GM13977 (cell line): ENCODE measurements around the gene ACO2.

Source experiments
- DNase-seq: peaks from one replicate; pipeline ENCODE4 v3.0.0; 2012; ENCODE audit warnings: low spot score
- in situ Hi-C: fragments of 300-500 bp; cut with MboI; formaldehyde crosslinking; loops from one replicate; pipeline ENCODE4 v1.12.0; 2022; ENCODE audit warnings: low sequenced_read_pairs, low pct_unique_long_range_greater_than_20kb, mixed read lengths, inconsistent platforms; ENCODE audit not compliant: unreplicated experiment
- TF ChIP-seq, protein P1 (sequence below): IDR thresholded peaks from 2 replicates; pipeline ENCODE4 v1.5.1; 2012; ENCODE audit warnings: mild to moderate bottlenecking, control low read depth; ENCODE audit not compliant: insufficient read depth; ENCODE audit errors: extremely low read depth, missing control alignments

ACO2 gene

DNA sequence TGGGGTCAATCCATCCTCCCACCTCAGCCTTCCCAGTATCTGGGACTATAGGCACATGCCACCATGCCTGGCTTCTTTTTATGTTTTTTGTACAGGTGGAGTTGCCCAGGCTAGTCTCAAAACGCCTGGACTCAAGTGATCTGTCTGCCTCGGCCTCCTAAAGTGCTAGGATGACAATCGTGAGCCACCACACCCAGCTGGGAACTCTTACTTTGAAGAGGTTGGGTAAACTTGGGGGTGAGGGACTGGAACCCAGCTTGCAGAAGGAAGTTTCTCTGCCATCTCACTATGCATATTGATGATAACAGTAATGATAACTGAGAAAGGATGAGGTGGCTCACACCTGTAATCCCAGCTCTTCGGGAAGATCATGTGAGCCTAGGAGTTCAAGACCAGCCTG lies 35.9 kb downstream of the ACO2 start:
- TF ChIP-seq, protein P1, sequence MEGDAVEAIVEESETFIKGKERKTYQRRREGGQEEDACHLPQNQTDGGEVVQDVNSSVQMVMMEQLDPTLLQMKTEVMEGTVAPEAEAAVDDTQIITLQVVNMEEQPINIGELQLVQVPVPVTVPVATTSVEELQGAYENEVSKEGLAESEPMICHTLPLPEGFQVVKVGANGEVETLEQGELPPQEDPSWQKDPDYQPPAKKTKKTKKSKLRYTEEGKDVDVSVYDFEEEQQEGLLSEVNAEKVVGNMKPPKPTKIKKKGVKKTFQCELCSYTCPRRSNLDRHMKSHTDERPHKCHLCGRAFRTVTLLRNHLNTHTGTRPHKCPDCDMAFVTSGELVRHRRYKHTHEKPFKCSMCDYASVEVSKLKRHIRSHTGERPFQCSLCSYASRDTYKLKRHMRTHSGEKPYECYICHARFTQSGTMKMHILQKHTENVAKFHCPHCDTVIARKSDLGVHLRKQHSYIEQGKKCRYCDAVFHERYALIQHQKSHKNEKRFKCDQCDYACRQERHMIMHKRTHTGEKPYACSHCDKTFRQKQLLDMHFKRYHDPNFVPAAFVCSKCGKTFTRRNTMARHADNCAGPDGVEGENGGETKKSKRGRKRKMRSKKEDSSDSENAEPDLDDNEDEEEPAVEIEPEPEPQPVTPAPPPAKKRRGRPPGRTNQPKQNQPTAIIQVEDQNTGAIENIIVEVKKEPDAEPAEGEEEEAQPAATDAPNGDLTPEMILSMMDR, result no peak
- no peak for DNase-seq
- in situ Hi-C loops, result no loop called here

DNA sequence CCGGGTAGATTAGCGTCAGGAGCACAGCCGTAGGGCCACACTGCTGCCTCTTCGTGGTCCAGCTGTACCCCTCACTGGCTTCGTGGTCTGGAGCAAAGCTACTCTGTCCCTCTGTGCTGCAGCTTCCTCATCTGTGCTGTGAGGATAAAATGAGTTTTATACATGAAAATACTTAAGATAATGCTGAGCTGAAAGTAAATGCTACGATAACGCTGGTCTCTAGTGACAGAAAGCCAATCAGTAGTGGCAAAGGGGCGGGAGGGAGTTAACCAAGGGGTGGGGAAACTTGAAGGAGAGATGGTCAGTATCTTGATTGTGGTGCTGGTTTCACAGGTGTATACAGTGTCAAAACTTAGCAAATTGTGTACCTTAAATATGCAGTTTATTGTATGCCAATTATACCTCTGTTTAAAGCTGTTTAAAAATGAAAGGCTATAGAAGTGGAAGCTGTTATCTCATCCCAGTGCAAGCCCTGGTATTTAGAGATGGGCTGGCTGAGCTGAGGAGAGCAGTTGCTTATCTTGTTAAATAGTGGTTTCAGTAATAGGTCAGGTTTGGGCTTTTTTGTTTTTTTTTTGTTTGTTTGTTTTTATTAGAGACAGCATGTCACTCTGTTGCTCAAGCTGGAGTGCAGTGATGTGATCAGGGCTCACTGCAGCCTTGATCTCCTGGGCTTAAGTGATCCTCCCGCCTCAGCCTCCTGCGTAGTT lies 36.7 kb downstream of the ACO2 start:
- no peak for DNase-seq
- in situ Hi-C loops, result no loop called here
- TF ChIP-seq, protein P1, result no peak

DNA sequence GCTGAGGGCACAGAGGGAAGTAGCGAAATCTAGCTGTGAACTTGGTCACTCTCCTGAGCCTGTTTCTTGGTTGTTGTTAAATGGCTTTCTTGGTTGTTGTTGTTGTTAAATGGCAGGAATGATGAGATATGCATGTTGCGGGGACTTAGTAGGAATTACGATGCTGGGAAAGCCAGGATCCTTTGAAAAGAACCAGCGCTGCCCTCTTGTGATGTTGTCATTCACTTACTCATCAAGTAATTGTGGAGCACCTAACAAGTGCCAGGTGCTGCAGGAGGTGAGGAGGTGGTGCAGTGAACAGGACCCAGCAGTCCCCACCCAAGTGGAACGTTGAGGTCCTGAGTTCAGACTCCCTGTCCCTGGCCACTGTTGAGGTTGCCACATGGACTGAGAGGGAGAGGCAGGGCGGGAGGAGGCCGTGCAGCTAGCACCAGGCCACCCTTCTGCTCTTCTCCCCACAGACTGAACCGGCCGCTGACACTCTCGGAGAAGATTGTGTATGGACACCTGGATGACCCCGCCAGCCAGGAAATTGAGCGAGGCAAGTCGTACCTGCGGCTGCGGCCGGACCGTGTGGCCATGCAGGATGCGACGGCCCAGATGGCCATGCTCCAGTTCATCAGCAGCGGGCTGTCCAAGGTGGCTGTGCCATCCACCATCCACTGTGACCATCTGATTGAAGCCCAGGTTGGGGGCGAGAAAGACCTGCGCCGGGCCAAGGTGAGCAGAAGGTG lies 38.6 kb downstream of the ACO2 start:
- DNase-seq, result no peak
- in situ Hi-C loops, result no loop called here
- TF ChIP-seq, protein P1, result no peak

DNA sequence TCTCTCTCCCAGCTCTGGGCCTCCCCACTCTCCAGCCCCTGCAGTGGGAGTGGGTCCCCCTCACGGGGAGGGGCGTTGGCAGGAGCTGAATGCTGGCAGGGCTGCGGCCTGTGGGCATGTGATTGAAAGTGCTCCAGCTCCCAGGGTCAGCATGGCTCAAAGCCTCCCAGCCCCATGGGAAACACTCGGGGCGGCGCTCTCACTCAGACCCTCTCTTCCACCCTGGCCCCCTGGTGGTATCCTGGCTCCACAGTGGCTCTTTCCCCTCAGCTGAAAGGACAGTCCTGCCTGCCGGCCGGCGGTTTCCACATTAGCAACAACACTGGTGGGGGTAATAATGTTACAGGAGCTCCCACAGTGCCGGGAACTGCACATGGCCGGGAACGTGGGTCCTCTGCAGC lies 39.9 kb downstream of the ACO2 start:
- in situ Hi-C loops, result no loop called here
- TF ChIP-seq, protein P1, result no peak
- DNase-seq, result no peak

DNA sequence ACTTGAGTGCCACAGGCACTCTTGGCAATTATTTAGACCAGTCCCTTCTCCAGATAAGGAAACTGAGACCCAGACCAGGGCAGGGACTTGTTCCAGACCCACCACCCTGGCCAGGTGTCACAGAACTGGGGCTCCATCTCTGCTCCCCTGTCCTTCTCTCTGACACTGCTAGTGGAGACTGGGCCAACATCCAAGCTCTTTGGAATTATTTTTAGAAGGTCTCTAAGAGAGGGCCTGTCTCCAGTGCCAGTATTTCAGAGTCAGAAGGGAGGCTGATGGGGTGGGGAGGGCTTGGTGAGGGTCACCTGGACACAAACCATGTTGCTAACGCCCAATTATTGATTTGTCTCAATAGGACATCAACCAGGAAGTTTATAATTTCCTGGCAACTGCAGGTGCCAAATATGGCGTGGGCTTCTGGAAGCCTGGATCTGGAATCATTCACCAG lies 42.6 kb downstream of the ACO2 start:
- TF ChIP-seq, protein P1, result no peak
- in situ Hi-C loops, result loop anchor here (10.0 kb wide), 1 partner anchor 107 kb away; no protein-coding TSS in a partner anchor
- DNase-seq, result no peak

DNA sequence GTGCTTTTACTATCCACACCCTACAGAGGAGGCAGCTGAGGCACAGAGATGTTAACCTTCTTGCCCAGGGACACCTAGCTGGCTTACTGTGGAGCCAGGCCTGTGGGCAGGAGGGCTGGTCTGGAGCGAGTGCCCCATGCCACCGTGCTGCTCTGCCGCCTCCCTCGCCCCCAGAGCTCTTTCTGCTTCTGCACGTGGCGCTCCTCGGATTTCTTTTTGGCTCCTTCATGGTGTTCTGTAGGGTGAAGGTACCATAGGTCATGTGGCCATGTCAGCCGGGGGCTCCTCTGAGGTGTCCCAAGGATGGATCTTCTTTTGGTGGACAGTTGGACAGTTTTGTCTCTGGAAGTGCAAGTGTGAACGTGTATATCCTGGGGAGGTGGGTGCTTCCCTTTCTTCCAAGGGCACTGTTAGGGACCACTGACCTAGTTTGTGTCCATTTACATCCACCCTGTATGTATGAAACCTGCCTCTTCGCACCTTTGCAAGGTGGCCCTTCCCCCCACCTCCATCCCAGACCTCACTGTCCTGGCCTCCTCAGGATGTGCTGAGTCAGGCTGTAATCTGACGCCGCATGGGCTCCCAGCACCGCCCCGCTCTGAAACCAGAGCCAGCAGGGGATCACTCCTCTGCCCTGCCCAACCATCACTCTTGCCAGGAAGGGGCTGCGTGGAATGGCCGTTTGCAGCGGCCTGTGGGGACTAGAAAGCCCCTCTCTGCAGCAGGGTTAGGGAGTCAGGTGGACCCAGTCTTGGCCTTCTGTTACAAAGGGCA lies 43.7 kb downstream of the ACO2 start:
- TF ChIP-seq, protein P1, result no peak
- in situ Hi-C loops, result loop anchor here (10.0 kb wide), 1 partner anchor 108 kb away; no protein-coding TSS in a partner anchor
- no peak for DNase-seq
